ENCODE measurements around the gene TTC27.

The TTC27 gene

GRCh38 chr2:32745191-32745590 is 117.3 kb downstream of the TTC27 start:
- peaks cover 31% of the 10 kb centered on the region for H3K4me1 ChIP-seq (ENCODE audit: low read length)
- no peak for TF ChIP-seq CTCF (IDR thresholded peaks at IDR 0.05; ENCODE audit: low read depth, low read length)
- no peak for TF ChIP-seq EZH2phosphoT487 (IDR thresholded peaks at IDR 0.05; ENCODE audit: low read depth)
- H3K36me3 ChIP-seq (replicated peaks; ENCODE audit: low read depth, low read length), result peaks cover 12% of the 10 kb centered on the region
- no peaks in the 10 kb centered on the region for H3K27me3 ChIP-seq (ENCODE audit: low read depth, low read length)
- no peaks in the 10 kb centered on the region for H3K9me3 ChIP-seq (ENCODE audit: insufficient read depth, low read length)
- H2AFZ ChIP-seq (ENCODE audit: low read depth, low read length), result no peak overlapping the region
- no peaks in the 10 kb centered on the region for H3K79me2 ChIP-seq (ENCODE audit: low read length)
- H3K4me3 ChIP-seq (ENCODE audit: low read length), result no peak overlapping the region
- no peak overlapping the region for H3K4me2 ChIP-seq (ENCODE audit: low read length)
- H3K27ac ChIP-seq (ENCODE audit: low read length), result no peak overlapping the region
- H3K9ac ChIP-seq (ENCODE audit: low read length), result no peak overlapping the region
- no peaks in the 10 kb centered on the region for H4K20me1 ChIP-seq (ENCODE audit: insufficient read depth, low read length)

- H3K9me3 ChIP-seq (ENCODE audit: insufficient read depth, low read length), result no peaks in the 10 kb centered on the region
- H3K4me1 ChIP-seq (ENCODE audit: low read length), result peaks cover 31% of the 10 kb centered on the region
- peaks cover 15% of the 10 kb centered on the region for H3K36me3 ChIP-seq (replicated peaks; ENCODE audit: low read depth, low read length)
- H3K79me2 ChIP-seq (ENCODE audit: low read length), result no peaks in the 10 kb centered on the region
- H3K9ac ChIP-seq (ENCODE audit: low read length), result no peak overlapping the region
- no peaks in the 10 kb centered on the region for H3K27me3 ChIP-seq (ENCODE audit: low read depth, low read length)
- no peak overlapping the region for H3K27ac ChIP-seq (ENCODE audit: low read length)
- H3K4me2 ChIP-seq (ENCODE audit: low read length), result no peak overlapping the region
- no peaks in the 10 kb centered on the region for H4K20me1 ChIP-seq (ENCODE audit: insufficient read depth, low read length)
- TF ChIP-seq CTCF (IDR thresholded peaks at IDR 0.05; ENCODE audit: low read depth, low read length), result no peak
- no peak for TF ChIP-seq EZH2phosphoT487 (IDR thresholded peaks at IDR 0.05; ENCODE audit: low read depth)
- H2AFZ ChIP-seq (ENCODE audit: low read depth, low read length), result no peak overlapping the region
- H3K4me3 ChIP-seq (ENCODE audit: low read length), result no peak overlapping the region
Measured at GRCh38 chr2:32745675-32746074, 117.8 kb downstream of the TTC27 start.

- Histone ChIP-seq H3K9ac (ENCODE audit: low read length) (no peak overlapping the region), H3K4me3 (ENCODE audit: low read length) (no peak overlapping the region), H3K4me1 (ENCODE audit: low read length) (peaks cover 31% of the 10 kb centered on the region), H3K9me3 (ENCODE audit: insufficient read depth, low read length) (no peaks in the 10 kb centered on the region), H3K4me2 (ENCODE audit: low read length) (no peak overlapping the region), H3K27ac (ENCODE audit: low read length) (no peak overlapping the region), H3K79me2 (ENCODE audit: low read length) (no peaks in the 10 kb centered on the region), H4K20me1 (ENCODE audit: insufficient read depth, low read length) (no peaks in the 10 kb centered on the region), H3K36me3 (replicated peaks; ENCODE audit: low read depth, low read length) (peaks cover 18% of the 10 kb centered on the region), H2AFZ (ENCODE audit: low read depth, low read length) (no peak overlapping the region), H3K27me3 (ENCODE audit: low read depth, low read length) (no peaks in the 10 kb centered on the region)
- no peak for TF ChIP-seq CTCF (IDR thresholded peaks at IDR 0.05; ENCODE audit: low read depth, low read length)
- TF ChIP-seq EZH2phosphoT487 (IDR thresholded peaks at IDR 0.05; ENCODE audit: low read depth), result no peak
Measured at GRCh38 chr2:32746669-32747068, 118.8 kb downstream of the TTC27 start.

GRCh38 chr2:32748158-32748557 is 120.3 kb downstream of the TTC27 start:
- Histone ChIP-seq H3K27ac (ENCODE audit: low read length) (no peak overlapping the region), H2AFZ (ENCODE audit: low read depth, low read length) (no peak overlapping the region), H3K9me3 (ENCODE audit: insufficient read depth, low read length) (no peaks in the 10 kb centered on the region), H3K9ac (ENCODE audit: low read length) (no peak overlapping the region), H3K36me3 (replicated peaks; ENCODE audit: low read depth, low read length) (peaks cover 21% of the 10 kb centered on the region), H3K4me3 (ENCODE audit: low read length) (no peak overlapping the region), H3K4me1 (ENCODE audit: low read length) (peaks cover 33% of the 10 kb centered on the region), H3K4me2 (ENCODE audit: low read length) (no peak overlapping the region), H3K79me2 (ENCODE audit: low read length) (no peaks in the 10 kb centered on the region), H3K27me3 (ENCODE audit: low read depth, low read length) (no peaks in the 10 kb centered on the region), H4K20me1 (ENCODE audit: insufficient read depth, low read length) (no peaks in the 10 kb centered on the region)
- TF ChIP-seq EZH2phosphoT487 (IDR thresholded peaks at IDR 0.05; ENCODE audit: low read depth), result no peak
- TF ChIP-seq CTCF (IDR thresholded peaks at IDR 0.05; ENCODE audit: low read depth, low read length), result no peak
